ENCODE results near the gene PANK4.

PANK4 gene

GRCh38 chr1:2508751-2509150, 17.6 kb downstream of the PANK4 start:
- DNase-seq: no peak

- no peak for DNase-seq
Measured at GRCh38 chr1:2508180-2508579, 18.2 kb downstream of the PANK4 start.

GRCh38 chr1:2507744-2508155, 18.6 kb downstream of the PANK4 start:
- DNase-seq: no peak

GRCh38 chr1:2506901-2507565, 19.4 kb downstream of the PANK4 start:
- no peak for DNase-seq

GRCh38 chr1:2506007-2506860, 20.2 kb downstream of the PANK4 start:
- DNase-seq: no peak

GRCh38 chr1:2505461-2505994, 20.9 kb downstream of the PANK4 start:
- no peak for DNase-seq

- DNase-seq: no peak
Measured at GRCh38 chr1:2504949-2505272, 21.5 kb downstream of the PANK4 start.

GRCh38 chr1:2504225-2504948, 22.0 kb downstream of the PANK4 start:
- no peak for DNase-seq

GRCh38 chr1:2503554-2504224, 22.7 kb downstream of the PANK4 start:
- no peak for DNase-seq

- DNase-seq: no peak
Measured at GRCh38 chr1:2502661-2503553, 23.5 kb downstream of the PANK4 start.

GRCh38 chr1:2502210-2502609, 24.2 kb downstream of the PANK4 start:
- no peak for DNase-seq

GRCh38 chr1:2501820-2502119, 24.6 kb downstream of the PANK4 start:
- DNase-seq: no peak

- DNase-seq: no peak
Measured at GRCh38 chr1:2501041-2501819, 25.2 kb downstream of the PANK4 start.

- DNase-seq: peak; percentile 32
Measured at GRCh38 chr1:2499986-2500596, 26.3 kb downstream of the PANK4 start.

- DNase-seq: no peak
Measured at GRCh38 chr1:2499260-2499659, 27.1 kb downstream of the PANK4 start.

- DNase-seq: no peak
Measured at GRCh38 chr1:2498648-2499047, 27.7 kb downstream of the PANK4 start.

- DNase-seq: no peak
Measured at GRCh38 chr1:2497891-2498290, 28.5 kb downstream of the PANK4 start.

- DNase-seq: no peak
Measured at GRCh38 chr1:2496746-2497145, 29.6 kb downstream of the PANK4 start.

GRCh38 chr1:2496087-2496622, 30.2 kb downstream of the PANK4 start:
- DNase-seq: peak; percentile 57

- no peak for DNase-seq
Measured at GRCh38 chr1:2495546-2495945, 30.9 kb downstream of the PANK4 start.

GRCh38 chr1:2495026-2495425, 31.4 kb downstream of the PANK4 start:
- no peak for DNase-seq

Data from CD4-positive, alpha-beta T cell treated with Interleukin-17A for 1 hour (primary cell).